ENCODE measurements around the gene DDX17. TPM values are rescaled to one million over a fixed set of nuclear protein-coding genes. Genes with fewer than 3 reads are reported as not detected.
"Not testable (repeated sequence)": the region's sequence is repeated elsewhere in the genome, so short reads cannot be mapped to it uniquely, and the experiment has no call there.

Gene DDX17
- total RNA-seq, 1 experiment from 2014 or later: 529 TPM

GRCh38 chr22:38471237-38471636 lies 34.9 kb downstream of the DDX17 start:
- Histone ChIP-seq H4K91ac (ENCODE audit: insufficient read length, low read depth, low read length) (no peak overlapping the region), H3K79me2 (ENCODE audit: insufficient read depth, low read length) (no peaks in the 10 kb centered on the region), H2BK120ac (ENCODE audit: low read depth, low read length, poor library complexity, severe bottlenecking) (no peak overlapping the region), H3K4me1 (ENCODE audit: insufficient read depth, low read length) (no peaks in the 10 kb centered on the region), H3K18ac (ENCODE audit: insufficient read length, low read depth, low read length) (no peak overlapping the region), H3K23ac (ENCODE audit: insufficient read length, low read depth, low read length) (no peak overlapping the region), H3K4ac (ENCODE audit: low read depth, low read length) (no peak overlapping the region), H2AK5ac (ENCODE audit: insufficient read length, low read length) (no peak overlapping the region), H3K23me2 (ENCODE audit: insufficient read length, low read depth, low read length, poor library complexity, severe bottlenecking) (peaks cover 9% of the 10 kb centered on the region), H2BK15ac (ENCODE audit: low read depth, low read length) (no peak overlapping the region), H3K56ac (ENCODE audit: insufficient read length, low read depth, low read length) (no peak overlapping the region), H2BK12ac (ENCODE audit: insufficient read length, low read depth, low read length) (no peak overlapping the region), H2BK20ac (ENCODE audit: low read depth, low read length, poor library complexity, severe bottlenecking) (no peak overlapping the region), H4K8ac (replicated peaks; ENCODE audit: insufficient read length, low read depth, low read length) (no peak overlapping the region), H4K5ac (ENCODE audit: insufficient read length, low read depth, low read length) (no peak overlapping the region), H3K9ac (ENCODE audit: extremely low read depth, insufficient read length, low read length) (no peak overlapping the region), H4K20me1 (ENCODE audit: control insufficient read depth, insufficient read depth, insufficient read length) (peaks cover 3% of the 10 kb centered on the region), H3K27me3 (ENCODE audit: insufficient read depth, low read length) (no peaks in the 10 kb centered on the region; the same call in 1 of the 2 replicates), H2AFZ (ENCODE audit: low read length) (no peak overlapping the region), H3K9me3 (ENCODE audit: control insufficient read depth, low read depth, low read length) (no peaks in the 10 kb centered on the region), H3K14ac (ENCODE audit: insufficient read depth, low read length) (no peak overlapping the region), H3K4me2 (ENCODE audit: insufficient read depth, insufficient read length, low read length) (no peak overlapping the region), H2BK5ac (ENCODE audit: insufficient read length, low read length) (no peak overlapping the region), H3K79me1 (ENCODE audit: insufficient read depth, low read depth, low read length, poor library complexity, severe bottlenecking) (no peaks in the 10 kb centered on the region), H3K27ac (ENCODE audit: insufficient read length, low read depth, low read length) (no peak overlapping the region), H3T11ph (ENCODE audit: low read length) (no peak overlapping the region)
- WGBS (ENCODE audit: extremely low coverage, insufficient read length, low lambda C conversion rate): no CpG with 5 or more reads among the region's 11 CpGs
- H3K27me3 Mint-ChIP-seq (ENCODE audit: low read depth): peaks cover 29% of the 10 kb centered on the region
- no peak overlapping the region for H3K4me3 Mint-ChIP-seq
- H3K9me3 Mint-ChIP-seq: no peaks in the 10 kb centered on the region
- H3K4me1 Mint-ChIP-seq: peaks cover 10 to 25% of the 10 kb centered on the region in 2 experiments
- DNase-seq: peak; percentile 20
- TF ChIP-seq, protein P1, sequence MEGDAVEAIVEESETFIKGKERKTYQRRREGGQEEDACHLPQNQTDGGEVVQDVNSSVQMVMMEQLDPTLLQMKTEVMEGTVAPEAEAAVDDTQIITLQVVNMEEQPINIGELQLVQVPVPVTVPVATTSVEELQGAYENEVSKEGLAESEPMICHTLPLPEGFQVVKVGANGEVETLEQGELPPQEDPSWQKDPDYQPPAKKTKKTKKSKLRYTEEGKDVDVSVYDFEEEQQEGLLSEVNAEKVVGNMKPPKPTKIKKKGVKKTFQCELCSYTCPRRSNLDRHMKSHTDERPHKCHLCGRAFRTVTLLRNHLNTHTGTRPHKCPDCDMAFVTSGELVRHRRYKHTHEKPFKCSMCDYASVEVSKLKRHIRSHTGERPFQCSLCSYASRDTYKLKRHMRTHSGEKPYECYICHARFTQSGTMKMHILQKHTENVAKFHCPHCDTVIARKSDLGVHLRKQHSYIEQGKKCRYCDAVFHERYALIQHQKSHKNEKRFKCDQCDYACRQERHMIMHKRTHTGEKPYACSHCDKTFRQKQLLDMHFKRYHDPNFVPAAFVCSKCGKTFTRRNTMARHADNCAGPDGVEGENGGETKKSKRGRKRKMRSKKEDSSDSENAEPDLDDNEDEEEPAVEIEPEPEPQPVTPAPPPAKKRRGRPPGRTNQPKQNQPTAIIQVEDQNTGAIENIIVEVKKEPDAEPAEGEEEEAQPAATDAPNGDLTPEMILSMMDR (conservative IDR thresholded peaks at IDR 0.05): no peak
- no peaks in the 10 kb centered on the region for H3K36me3 Mint-ChIP-seq (ENCODE audit: insufficient read depth in 1 of 3, low read depth in 3 of 3)
- H3K27ac Mint-ChIP-seq: no peak overlapping the region

GRCh38 chr22:38470179-38470578 lies 35.9 kb downstream of the DDX17 start:
- H3K23ac ChIP-seq (ENCODE audit: insufficient read length, low read depth, low read length); H3K79me1 ChIP-seq (ENCODE audit: insufficient read depth, low read depth, low read length, poor library complexity, severe bottlenecking); H2BK20ac ChIP-seq (ENCODE audit: low read depth, low read length, poor library complexity, severe bottlenecking); H4K8ac ChIP-seq (replicated peaks; ENCODE audit: insufficient read length, low read depth, low read length); H2BK5ac ChIP-seq (ENCODE audit: insufficient read length, low read length); H2BK12ac ChIP-seq (ENCODE audit: insufficient read length, low read depth, low read length); H3K4me2 ChIP-seq (ENCODE audit: insufficient read depth, insufficient read length, low read length); H3K18ac ChIP-seq (ENCODE audit: insufficient read length, low read depth, low read length); DNase-seq; H3K27ac Mint-ChIP-seq; H3K4ac ChIP-seq (ENCODE audit: low read depth, low read length); H3K27me3 ChIP-seq (ENCODE audit: insufficient read depth, low read length); H2AK5ac ChIP-seq (ENCODE audit: insufficient read length, low read length); H3T11ph ChIP-seq (ENCODE audit: low read length); H3K14ac ChIP-seq (ENCODE audit: insufficient read depth, low read length); H4K5ac ChIP-seq (ENCODE audit: insufficient read length, low read depth, low read length); H3K4me1 ChIP-seq (ENCODE audit: insufficient read depth, low read length); H3K4me3 Mint-ChIP-seq; H3K36me3 Mint-ChIP-seq (ENCODE audit: insufficient read depth in 1 of 3, low read depth in 3 of 3); H3K79me2 ChIP-seq (ENCODE audit: insufficient read depth, low read length); H2BK15ac ChIP-seq (ENCODE audit: low read depth, low read length); H3K9me3 ChIP-seq (ENCODE audit: control insufficient read depth, low read depth, low read length); H4K20me1 ChIP-seq (ENCODE audit: control insufficient read depth, insufficient read depth, insufficient read length); H3K27ac ChIP-seq (ENCODE audit: insufficient read length, low read depth, low read length); H3K56ac ChIP-seq (ENCODE audit: insufficient read length, low read depth, low read length); H4K91ac ChIP-seq (ENCODE audit: insufficient read length, low read depth, low read length); H3K23me2 ChIP-seq (ENCODE audit: insufficient read length, low read depth, low read length, poor library complexity, severe bottlenecking); H3K9ac ChIP-seq (ENCODE audit: extremely low read depth, insufficient read length, low read length); H2AFZ ChIP-seq (ENCODE audit: low read length); H3K9me3 Mint-ChIP-seq; H2BK120ac ChIP-seq (ENCODE audit: low read depth, low read length, poor library complexity, severe bottlenecking): not testable (repeated sequence)
- Mint-ChIP-seq H3K4me1 (peaks cover 14 to 29% of the 10 kb centered on the region in 2 experiments), H3K27me3 (ENCODE audit: low read depth) (peaks cover 40% of the 10 kb centered on the region)
- no CpG with 5 or more reads among the region's 10 CpGs for WGBS (ENCODE audit: extremely low coverage, insufficient read length, low lambda C conversion rate)
